ENCODE measurements around the gene MISP3. TPM values are rescaled to one million over a fixed set of nuclear protein-coding genes. Genes with fewer than 3 reads are reported as not detected.

Gene MISP3
- total and polyA plus RNA-seq, 8 donors, result 1.9 to 10.8 (median 2.6) TPM

DNA sequence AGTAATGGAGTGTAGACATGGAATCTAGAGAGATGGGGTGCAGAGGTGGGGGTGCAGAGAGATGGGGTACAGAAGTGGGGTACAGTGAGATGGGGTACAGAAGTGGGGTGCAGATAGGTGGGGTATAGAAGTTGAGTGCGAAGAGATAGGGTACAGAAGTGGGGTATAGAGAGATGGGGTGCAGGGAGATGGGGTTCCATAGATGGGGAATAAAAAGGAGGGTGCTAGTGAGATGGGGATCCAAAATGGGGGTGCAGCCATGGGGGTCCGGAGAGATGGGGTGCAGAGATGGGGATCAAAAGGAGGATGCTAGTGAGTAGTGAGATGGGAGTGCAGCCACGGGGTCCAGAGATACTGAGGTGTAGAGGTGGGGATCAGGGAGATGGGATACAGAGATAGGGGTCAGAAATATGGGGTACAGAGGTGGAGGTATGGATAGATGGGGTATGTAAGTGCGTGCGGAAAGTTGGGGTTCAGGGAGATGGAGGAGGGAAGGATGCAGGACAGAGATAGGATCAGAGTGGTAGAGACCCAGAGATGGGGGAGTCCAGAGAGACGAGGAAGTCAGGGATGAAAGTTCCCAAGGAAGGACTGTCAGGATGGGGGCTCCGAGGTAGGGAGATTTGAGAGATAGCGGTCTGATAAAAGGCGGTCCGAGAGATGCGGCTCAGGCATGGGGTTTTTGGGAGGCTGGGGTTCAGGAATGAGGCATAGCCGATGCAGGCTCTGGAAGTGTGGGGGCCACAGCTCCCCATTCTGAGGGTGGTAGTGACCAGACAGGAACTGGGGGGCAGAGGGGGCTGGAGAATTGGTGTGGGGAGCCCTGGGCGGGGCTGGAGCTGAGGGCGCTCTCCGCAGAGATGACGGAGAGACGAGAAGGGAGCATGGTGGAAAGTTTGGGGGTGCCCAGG lies 14.1 kb upstream of the MISP3 start:
- TF ChIP-seq, protein P1, sequence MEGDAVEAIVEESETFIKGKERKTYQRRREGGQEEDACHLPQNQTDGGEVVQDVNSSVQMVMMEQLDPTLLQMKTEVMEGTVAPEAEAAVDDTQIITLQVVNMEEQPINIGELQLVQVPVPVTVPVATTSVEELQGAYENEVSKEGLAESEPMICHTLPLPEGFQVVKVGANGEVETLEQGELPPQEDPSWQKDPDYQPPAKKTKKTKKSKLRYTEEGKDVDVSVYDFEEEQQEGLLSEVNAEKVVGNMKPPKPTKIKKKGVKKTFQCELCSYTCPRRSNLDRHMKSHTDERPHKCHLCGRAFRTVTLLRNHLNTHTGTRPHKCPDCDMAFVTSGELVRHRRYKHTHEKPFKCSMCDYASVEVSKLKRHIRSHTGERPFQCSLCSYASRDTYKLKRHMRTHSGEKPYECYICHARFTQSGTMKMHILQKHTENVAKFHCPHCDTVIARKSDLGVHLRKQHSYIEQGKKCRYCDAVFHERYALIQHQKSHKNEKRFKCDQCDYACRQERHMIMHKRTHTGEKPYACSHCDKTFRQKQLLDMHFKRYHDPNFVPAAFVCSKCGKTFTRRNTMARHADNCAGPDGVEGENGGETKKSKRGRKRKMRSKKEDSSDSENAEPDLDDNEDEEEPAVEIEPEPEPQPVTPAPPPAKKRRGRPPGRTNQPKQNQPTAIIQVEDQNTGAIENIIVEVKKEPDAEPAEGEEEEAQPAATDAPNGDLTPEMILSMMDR (IDR thresholded peaks at IDR 0.05), result no peak
- peaks cover 0 to under 1% of the 10 kb centered on the region in 2 donors for H3K36me3 ChIP-seq
- H3K4me3 ChIP-seq, result no peak overlapping the region
- H3K27me3 ChIP-seq, result peaks cover 11 to 64% of the 10 kb centered on the region in 2 donors
- ATAC-seq (no peak), DNase-seq (no peak)
- intact Hi-C loops (cut with DNase I), result no loop called here
- no peaks in the 10 kb centered on the region for H3K9me3 ChIP-seq
- H3K4me1 ChIP-seq, result peaks cover 0 to 23% of the 10 kb centered on the region in 2 donors
- H3K27ac ChIP-seq, result no peak overlapping the region

DNA sequence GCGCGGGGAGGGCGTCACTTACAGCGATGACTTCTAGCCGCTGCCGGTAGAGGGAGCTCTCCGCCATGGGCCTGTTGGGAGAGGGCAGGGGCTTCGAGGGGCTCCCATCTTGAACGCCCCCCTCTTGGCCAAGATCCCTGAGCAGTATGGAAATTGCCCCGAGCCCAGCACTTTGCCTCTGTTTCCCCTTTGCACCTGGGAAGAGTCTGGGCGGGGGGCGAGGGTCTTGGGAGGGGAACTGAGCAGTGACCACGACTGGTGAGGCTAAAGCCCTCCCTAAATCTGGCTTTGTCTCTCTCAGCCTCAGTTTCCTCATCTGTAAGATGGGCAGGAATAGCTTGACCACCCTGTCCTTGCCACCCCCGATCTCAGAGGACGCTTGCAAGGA lies 13.5 kb upstream of the MISP3 start:
- no peak overlapping the region for H3K4me3 ChIP-seq
- peaks cover 11 to 64% of the 10 kb centered on the region in 2 donors for H3K27me3 ChIP-seq
- no peaks in the 10 kb centered on the region for H3K9me3 ChIP-seq
- ATAC-seq (no peak), DNase-seq (no peak)
- H3K36me3 ChIP-seq, result no peaks in the 10 kb centered on the region
- TF ChIP-seq, protein P1 (IDR thresholded peaks at IDR 0.05), result peak; percentile 34 to 38
- H3K27ac ChIP-seq, result no peak overlapping the region
- intact Hi-C loops (cut with DNase I), result no loop called here
- peaks cover 0 to 23% of the 10 kb centered on the region in 2 donors for H3K4me1 ChIP-seq

DNA sequence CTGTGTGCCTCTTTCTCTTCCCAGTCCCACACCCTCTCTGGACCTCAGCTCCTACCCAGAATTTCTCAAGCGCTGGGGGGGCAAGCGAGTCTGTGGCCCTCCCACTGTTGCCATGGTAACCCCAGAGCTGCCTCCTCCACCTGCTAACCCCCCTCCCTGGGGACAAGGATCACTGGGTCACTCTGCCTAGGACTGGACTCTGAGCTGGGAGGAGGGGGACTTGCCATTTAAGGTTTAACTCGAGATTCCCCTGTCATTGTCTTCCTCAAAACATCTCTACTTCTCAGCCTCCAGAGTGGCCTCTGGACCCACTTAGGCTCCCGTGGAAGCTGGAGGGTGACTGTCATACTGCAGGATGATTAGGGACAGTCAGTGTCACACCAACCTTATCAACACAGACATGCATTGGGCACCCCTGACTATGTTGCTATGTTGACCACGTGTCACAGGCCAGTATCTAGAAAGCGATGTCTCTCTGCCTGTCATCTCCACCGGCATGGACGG lies 12.9 kb upstream of the MISP3 start:
- Histone ChIP-seq H3K27ac (no peak overlapping the region), H3K9me3 (no peaks in the 10 kb centered on the region), H3K27me3 (peaks cover 11 to 64% of the 10 kb centered on the region in 2 donors), H3K36me3 (no peaks in the 10 kb centered on the region), H3K4me1 (peaks cover 0 to 23% of the 10 kb centered on the region in 2 donors), H3K4me3 (no peak overlapping the region)
- intact Hi-C loops (cut with DNase I), result loop anchor here in 1 of 2 donors (10.0 kb wide), 1 partner anchor 175 kb away; no protein-coding TSS in a partner anchor
- TF ChIP-seq, protein P1 (IDR thresholded peaks at IDR 0.05), result no peak
- DNase-seq, result no peak
- ATAC-seq, result no peak

DNA sequence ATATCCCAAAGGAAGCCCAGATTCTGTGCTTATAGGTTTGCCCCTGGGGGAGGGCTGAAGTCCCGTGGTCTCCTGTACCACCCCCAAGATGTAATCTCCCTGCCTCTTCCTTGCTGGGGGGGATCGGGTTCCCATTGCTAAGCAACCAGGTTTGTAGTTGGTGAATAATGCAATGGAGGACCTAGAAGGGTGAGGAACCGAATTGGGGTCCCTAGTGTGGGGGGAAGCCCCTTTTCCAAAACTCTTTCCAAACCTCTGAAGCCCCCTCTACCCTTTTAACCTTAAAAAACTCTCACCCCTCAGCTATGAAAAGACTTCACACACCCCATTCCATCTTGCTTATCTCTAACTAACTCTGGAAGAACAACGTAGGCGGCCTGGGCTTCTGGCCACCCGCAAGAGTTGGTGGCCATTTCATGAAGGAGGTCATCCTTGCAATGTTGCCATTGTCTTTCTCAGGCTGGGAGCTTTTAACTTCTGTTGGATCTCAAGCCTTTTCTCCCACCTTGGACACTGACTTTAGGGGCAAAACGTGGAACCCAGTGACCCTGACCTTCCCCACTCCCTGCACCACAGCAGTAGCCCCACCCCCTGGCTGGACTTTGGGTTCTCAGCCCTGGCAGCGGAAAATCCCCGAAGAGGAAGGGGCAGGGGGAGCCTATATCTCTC lies 11.4 kb upstream of the MISP3 start:
- ATAC-seq (peak; percentile 53), DNase-seq (no peak)

More for the DNA sequence above, 11.4 kb upstream of the MISP3 start:
- H3K36me3 ChIP-seq, result no peaks in the 10 kb centered on the region
- H3K27me3 ChIP-seq, result peaks cover 11 to 63% of the 10 kb centered on the region in 2 donors
- intact Hi-C loops (cut with DNase I), result loop anchor here in 1 of 2 donors (10.0 kb wide), 1 partner anchor 176 kb away; no protein-coding TSS in a partner anchor
- peak overlapping the region in 1 of 2 donors; percentile 33 for H3K4me3 ChIP-seq
- no peak overlapping the region for H3K27ac ChIP-seq
- TF ChIP-seq, protein P1 (IDR thresholded peaks at IDR 0.05), result no peak
- H3K9me3 ChIP-seq, result no peaks in the 10 kb centered on the region
- peaks cover 0 to 23% of the 10 kb centered on the region in 2 donors for H3K4me1 ChIP-seq

Measured in left lung (tissue), 10 donors.